Peyer's patch (tissue), 4 donors: ENCODE results near the gene GALNS.

Source experiments
- CTCF ChIP-seq, 6 experiments: fragments of 450-650 bp in 4 of 6; fragments of 200-600 bp in 2 of 6; sonication (generic) in 1 of 6; IDR thresholded peaks; one replicate each; pipeline ENCODE4 v1.5.1; 2017 to 2019; ENCODE audit warnings: antibody characterized with exemption in 6 of 6, mild to moderate bottlenecking in 3 of 6, moderate library complexity in 1 of 6
- POLR2A ChIP-seq, 2 donors: fragments of 450-650 bp; IDR thresholded peaks; one replicate each; pipeline ENCODE4 v1.5.1; 2017; ENCODE audit warnings: antibody characterized with exemption in 2 of 2, mild to moderate bottlenecking in 2 of 2, moderate library complexity in 2 of 2

DNA sequence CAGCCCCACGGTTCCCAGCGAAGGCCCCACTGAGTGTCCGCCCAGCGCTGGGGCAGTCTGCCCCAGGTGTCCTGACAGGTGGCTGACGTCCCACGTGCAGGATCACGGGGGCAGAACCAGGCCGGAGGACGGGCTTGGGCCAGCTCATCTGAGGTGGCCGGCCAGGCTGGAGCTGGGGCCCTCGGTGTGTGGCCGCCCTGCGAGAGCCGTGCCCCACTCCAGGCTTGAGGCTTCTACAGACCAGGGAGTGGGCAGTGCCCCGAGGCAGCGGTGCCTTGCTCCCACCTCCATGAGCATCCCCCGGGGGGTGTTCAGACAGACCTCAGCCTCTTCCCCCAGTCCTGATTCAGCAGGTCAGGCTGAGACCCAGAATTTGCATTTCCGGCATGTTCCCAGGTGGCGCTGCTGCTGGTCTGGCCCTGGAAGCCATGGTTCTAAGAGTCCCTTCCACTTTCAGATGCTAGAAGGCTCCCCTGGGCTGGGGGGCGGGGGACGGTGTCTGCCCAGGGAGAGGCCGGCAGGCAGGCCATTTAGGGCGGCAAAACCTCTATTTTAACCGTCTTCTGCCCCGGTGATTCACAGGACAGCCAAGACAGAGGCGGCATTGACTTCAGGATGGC lies 45.1 kb upstream of the GALNS start:
- TF ChIP-seq CTCF (IDR thresholded peaks at IDR 0.05) = no peak
- no peak for TF ChIP-seq POLR2A (IDR thresholded peaks at IDR 0.05)
